Gastroesophageal sphincter (tissue), 4 donors: Measurements from ENCODE around the gene C1orf21. TPM values are rescaled to one million over a fixed set of nuclear protein-coding genes. Genes with fewer than 3 reads are reported as not detected.

ENCODE experiments used
- ATAC-seq: fragments of 150-250 bp; one replicate; pipeline ENCODE4 v1.9.1; 2016; ENCODE audit warnings: mild to moderate bottlenecking, moderate library complexity
- H3K27ac ChIP-seq, 4 donors: fragments of 200-600 bp; sonication (generic) in 3 of 4; 1 replicate in 3 of 4; 2 replicates in 1 of 4; pipeline ENCODE4 v1.5.1; 2016 to 2019
- H3K27me3 ChIP-seq: fragments of 200-600 bp; sonication (generic); one replicate; pipeline ENCODE4 v1.5.1; 2019
- H3K36me3 ChIP-seq, 2 donors: fragments of 200-600 bp; sonication (generic); one replicate each; pipeline ENCODE4 v1.5.1; 2019; ENCODE audit warnings: control low read depth in 1 of 2
- H3K4me1 ChIP-seq, 3 donors: fragments of 200-600 bp; sonication (generic); 1 replicate in 2 of 3; 2 replicates in 1 of 3; pipeline ENCODE4 v1.5.1; 2016 to 2019; ENCODE audit warnings: control low read depth in 2 of 3
- H3K4me3 ChIP-seq, 2 donors: fragments of 200-600 bp; sonication (generic); one replicate each; pipeline ENCODE4 v1.5.1; 2019; ENCODE audit warnings: mild to moderate bottlenecking in 1 of 2, moderate library complexity in 1 of 2
- H3K9me3 ChIP-seq, 3 donors: fragments of 200-600 bp; sonication (generic); one replicate each; pipeline ENCODE4 v1.5.1; 2017 to 2019; ENCODE audit warnings: control low read depth in 2 of 3
- CTCF ChIP-seq, 4 experiments: fragments of 200-600 bp in 2 of 4; fragments of 450-650 bp in 2 of 4; sonication (generic) in 1 of 4; IDR thresholded peaks; one replicate each; pipeline ENCODE4 v1.5.1; 2017 to 2019; ENCODE audit warnings: antibody characterized with exemption in 4 of 4, mild to moderate bottlenecking in 2 of 4, moderate library complexity in 2 of 4
- EP300 ChIP-seq: sonication (generic); formaldehyde crosslinking; IDR thresholded peaks from one replicate; pipeline ENCODE4 v1.6.1; 2017; ENCODE audit warnings: antibody characterized with exemption, mild to moderate bottlenecking
- POLR2A ChIP-seq, 2 donors: fragments of 450-650 bp; IDR thresholded peaks; one replicate each; pipeline ENCODE4 v1.6.1; 2017; ENCODE audit warnings: antibody characterized with exemption in 2 of 2, mild to moderate bottlenecking in 2 of 2, moderate library complexity in 1 of 2
- POLR2AphosphoS5 ChIP-seq: sonication (generic); formaldehyde crosslinking; IDR thresholded peaks from one replicate; pipeline ENCODE4 v1.6.1; 2017; ENCODE audit warnings: antibody characterized with exemption
- WGBS, 2 donors: methylation state at CpG; one replicate each; pipeline ENCODE4 v1.1.5; 2018; ENCODE audit warnings: low coverage in 1 of 2; 5-methylcytosine and 5-hydroxymethylcytosine counted together
- total RNA-seq, 4 donors: library from RNA; depleted of rRNA; stranded (reverse); fragments of >200 nt; gene quantifications; one replicate each; pipeline ENCODE4 v1.1.0, GENCODE V29; 2016

Gene C1orf21
- total RNA-seq, 4 donors from 2014 or later = 81.4 to 167 (median 121) TPM

DNA sequence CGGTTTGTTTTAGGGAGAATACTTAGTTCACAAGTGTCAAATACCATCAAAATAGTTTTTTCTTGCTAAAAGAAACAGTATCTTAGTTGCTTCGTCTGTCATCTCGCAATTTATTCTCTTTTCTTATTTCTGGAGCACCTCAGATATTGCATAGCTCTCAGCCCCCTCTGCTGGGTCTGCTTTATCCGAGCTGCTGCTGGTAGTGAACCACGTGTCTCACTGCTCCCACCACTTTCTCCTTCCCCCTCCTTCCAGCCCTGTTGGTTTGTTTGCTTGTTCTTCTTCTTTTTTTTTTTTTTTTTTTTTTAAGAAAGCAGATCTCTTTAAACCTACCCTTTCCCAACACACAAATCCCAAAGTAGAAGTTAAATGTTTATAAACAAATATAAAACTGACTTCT lies 197.0 kb downstream of the C1orf21 start:
- Histone ChIP-seq H3K4me1 (peaks cover 0 to 4% (median 0%) of the 10 kb centered on the region in 3 donors), H3K36me3 (no peaks in the 10 kb centered on the region), H3K27me3 (no peaks in the 10 kb centered on the region), H3K27ac (no peak overlapping the region), H3K9me3 (no peaks in the 10 kb centered on the region), H3K4me3 (no peak overlapping the region)
- no peak for ATAC-seq
- TF ChIP-seq POLR2AphosphoS5 (no peak), EP300 (no peak), POLR2A (IDR thresholded peaks at IDR 0.05) (no peak), CTCF (IDR thresholded peaks at IDR 0.05) (no peak)
- 40 to 63% methylated on average over 5 of the region's 5 CpGs for WGBS, 2 donors

DNA sequence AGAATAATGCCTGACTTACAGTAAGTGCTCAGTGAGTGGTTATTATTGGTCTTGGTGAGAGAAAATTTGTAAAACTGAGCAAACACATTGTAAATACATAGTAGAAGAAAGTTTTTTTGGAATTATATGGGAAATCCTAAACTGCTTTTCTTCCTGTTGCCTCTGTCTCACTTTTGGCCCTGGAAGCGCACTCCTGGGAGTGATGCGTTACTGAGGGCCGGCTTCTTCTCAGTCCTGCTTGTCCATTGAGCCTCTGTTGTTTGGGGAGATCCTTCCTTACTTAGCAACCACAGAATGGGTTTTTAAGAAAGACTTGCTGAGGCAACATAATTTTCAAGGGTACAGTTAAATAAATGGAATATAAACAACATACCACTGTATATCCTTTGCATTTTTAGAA lies 201.9 kb downstream of the C1orf21 start:
- WGBS, 2 donors = 88 to 93% methylated on average over 3 of the region's 3 CpGs
- TF ChIP-seq CTCF (IDR thresholded peaks at IDR 0.05) (no peak), POLR2AphosphoS5 (no peak), EP300 (no peak), POLR2A (IDR thresholded peaks at IDR 0.05) (no peak)
- ATAC-seq = no peak
- Histone ChIP-seq H3K9me3 (no peaks in the 10 kb centered on the region), H3K36me3 (peaks cover 0 to 12% of the 10 kb centered on the region in 2 donors), H3K4me1 (peaks cover 0 to 20% (median 0%) of the 10 kb centered on the region in 3 donors), H3K27ac (no peak overlapping the region), H3K4me3 (no peak overlapping the region), H3K27me3 (no peaks in the 10 kb centered on the region)

- WGBS, 2 donors = 57 to 64% methylated on average over 5 of the region's 5 CpGs
- H3K4me3 ChIP-seq = no peak overlapping the region
- peaks cover 0 to 20% (median 0%) of the 10 kb centered on the region in 3 donors for H3K4me1 ChIP-seq
- no peak for ATAC-seq
- no peak overlapping the region for H3K27ac ChIP-seq
- H3K36me3 ChIP-seq = peaks cover 0 to 17% of the 10 kb centered on the region in 2 donors
- no peaks in the 10 kb centered on the region for H3K27me3 ChIP-seq
- no peak for TF ChIP-seq POLR2A (IDR thresholded peaks at IDR 0.05)
- no peak for TF ChIP-seq CTCF (IDR thresholded peaks at IDR 0.05)
- TF ChIP-seq EP300 = no peak
- no peak for TF ChIP-seq POLR2AphosphoS5
- no peaks in the 10 kb centered on the region for H3K9me3 ChIP-seq
Measured at GRCh38 chr1:184590163-184590750, 203.4 kb downstream of the C1orf21 start.

- 95 to 100% methylated on average over 3 to 4 of the region's 4 CpGs for WGBS, 2 donors
- Histone ChIP-seq H3K36me3 (peaks cover 0 to 17% of the 10 kb centered on the region in 2 donors), H3K9me3 (no peaks in the 10 kb centered on the region), H3K27ac (no peak overlapping the region), H3K4me3 (no peak overlapping the region), H3K27me3 (no peaks in the 10 kb centered on the region), H3K4me1 (peaks cover 0 to 26% (median 0%) of the 10 kb centered on the region in 3 donors)
- TF ChIP-seq EP300 = no peak
- no peak for TF ChIP-seq CTCF (IDR thresholded peaks at IDR 0.05)
- no peak for TF ChIP-seq POLR2A (IDR thresholded peaks at IDR 0.05)
- no peak for TF ChIP-seq POLR2AphosphoS5
- ATAC-seq = no peak
Measured at GRCh38 chr1:184593597-184593996, 206.8 kb downstream of the C1orf21 start.

- H3K9me3 ChIP-seq = no peaks in the 10 kb centered on the region
- no peaks in the 10 kb centered on the region for H3K27me3 ChIP-seq
- no peak overlapping the region for H3K27ac ChIP-seq
- H3K36me3 ChIP-seq = peaks cover 0 to 17% of the 10 kb centered on the region in 2 donors
- H3K4me3 ChIP-seq = no peak overlapping the region
- no peak for TF ChIP-seq CTCF (IDR thresholded peaks at IDR 0.05)
- H3K4me1 ChIP-seq = peaks cover 0 to 12% (median 0%) of the 10 kb centered on the region in 3 donors
- ATAC-seq = no peak
- 82 to 91% methylated on average over 6 to 7 of the region's 7 CpGs for WGBS, 2 donors
Measured at GRCh38 chr1:184595596-184595995, 208.8 kb downstream of the C1orf21 start.
